ENCODE measurements around the gene MRGPRF. TPM values are rescaled to one million over a fixed set of nuclear protein-coding genes. Genes with fewer than 3 reads are reported as not detected.

Gene MRGPRF
- total RNA-seq, 2 donors from 2014 or later, result 3.7 to 4.7 TPM

DNA sequence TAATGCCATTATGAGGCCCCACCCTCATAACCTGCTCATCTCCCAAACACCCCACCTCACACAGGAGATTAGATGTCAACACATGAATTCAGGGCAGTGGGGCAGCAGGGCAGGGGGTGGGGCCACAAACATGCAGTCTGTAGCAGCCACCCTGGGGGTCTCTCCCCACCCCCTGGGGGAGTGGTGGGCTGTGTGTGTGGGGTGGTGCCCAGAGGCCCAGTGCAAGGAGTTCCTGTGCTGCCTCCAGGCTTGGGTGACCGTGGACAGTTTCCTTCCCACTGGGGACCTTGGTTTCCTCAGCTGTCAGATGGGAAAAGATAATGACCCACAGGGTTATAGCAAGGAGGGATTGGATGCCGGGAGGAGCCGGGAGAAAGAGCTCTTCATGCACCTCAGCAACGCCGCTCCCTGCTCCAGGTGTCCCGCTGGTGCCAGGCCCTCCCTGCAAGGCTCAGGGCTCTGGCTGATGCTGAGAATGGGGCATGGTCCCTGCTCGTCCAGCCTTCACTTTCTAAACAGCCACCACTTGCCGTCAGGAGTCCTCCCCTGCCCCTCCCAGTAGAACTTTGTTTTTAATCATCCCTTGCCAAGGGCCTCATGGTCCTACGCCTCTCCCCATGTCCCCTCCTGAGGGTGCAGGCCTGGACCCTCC is 2.0 kb upstream of the MRGPRF start:
- Mint-ChIP-seq H3K27me3 (ENCODE audit: insufficient read depth) (peaks cover 12% of the 10 kb centered on the region), H3K4me3 (no peak overlapping the region), H3K27ac (no peak overlapping the region), H3K4me1 (peaks cover 23% of the 10 kb centered on the region), H3K36me3 (ENCODE audit: low read depth) (no peaks in the 10 kb centered on the region), H3K9me3 (no peaks in the 10 kb centered on the region)
- Histone ChIP-seq H3K27me3 (ENCODE audit: control insufficient read depth, insufficient read depth, low read length, poor library complexity, severe bottlenecking) (no peaks in the 10 kb centered on the region), H3K4me3 (ENCODE audit: low read length) (no peak overlapping the region), H3K36me3 (ENCODE audit: control insufficient read depth, insufficient read depth, low read length) (no peaks in the 10 kb centered on the region), H3K9ac (ENCODE audit: extremely low read depth, low read length, poor library complexity, severe bottlenecking) (no peak overlapping the region), H3K4me1 (ENCODE audit: control insufficient read depth, insufficient read depth, low read length) (peaks cover 19% of the 10 kb centered on the region), H3K27ac (ENCODE audit: low read depth, low read length) (no peak overlapping the region), H3K9me3 (ENCODE audit: control insufficient read depth, low read length) (no peaks in the 10 kb centered on the region)
- WGBS, 2 experiments (ENCODE audit: insufficient coverage in 1 of 2, insufficient read length in 1 of 2), result 84 to 87% methylated on average over 6 to 9 of the region's 9 CpGs
- TF ChIP-seq, protein P1, sequence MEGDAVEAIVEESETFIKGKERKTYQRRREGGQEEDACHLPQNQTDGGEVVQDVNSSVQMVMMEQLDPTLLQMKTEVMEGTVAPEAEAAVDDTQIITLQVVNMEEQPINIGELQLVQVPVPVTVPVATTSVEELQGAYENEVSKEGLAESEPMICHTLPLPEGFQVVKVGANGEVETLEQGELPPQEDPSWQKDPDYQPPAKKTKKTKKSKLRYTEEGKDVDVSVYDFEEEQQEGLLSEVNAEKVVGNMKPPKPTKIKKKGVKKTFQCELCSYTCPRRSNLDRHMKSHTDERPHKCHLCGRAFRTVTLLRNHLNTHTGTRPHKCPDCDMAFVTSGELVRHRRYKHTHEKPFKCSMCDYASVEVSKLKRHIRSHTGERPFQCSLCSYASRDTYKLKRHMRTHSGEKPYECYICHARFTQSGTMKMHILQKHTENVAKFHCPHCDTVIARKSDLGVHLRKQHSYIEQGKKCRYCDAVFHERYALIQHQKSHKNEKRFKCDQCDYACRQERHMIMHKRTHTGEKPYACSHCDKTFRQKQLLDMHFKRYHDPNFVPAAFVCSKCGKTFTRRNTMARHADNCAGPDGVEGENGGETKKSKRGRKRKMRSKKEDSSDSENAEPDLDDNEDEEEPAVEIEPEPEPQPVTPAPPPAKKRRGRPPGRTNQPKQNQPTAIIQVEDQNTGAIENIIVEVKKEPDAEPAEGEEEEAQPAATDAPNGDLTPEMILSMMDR (conservative IDR thresholded peaks at IDR 0.05), result no peak
- no peak for DNase-seq

DNA sequence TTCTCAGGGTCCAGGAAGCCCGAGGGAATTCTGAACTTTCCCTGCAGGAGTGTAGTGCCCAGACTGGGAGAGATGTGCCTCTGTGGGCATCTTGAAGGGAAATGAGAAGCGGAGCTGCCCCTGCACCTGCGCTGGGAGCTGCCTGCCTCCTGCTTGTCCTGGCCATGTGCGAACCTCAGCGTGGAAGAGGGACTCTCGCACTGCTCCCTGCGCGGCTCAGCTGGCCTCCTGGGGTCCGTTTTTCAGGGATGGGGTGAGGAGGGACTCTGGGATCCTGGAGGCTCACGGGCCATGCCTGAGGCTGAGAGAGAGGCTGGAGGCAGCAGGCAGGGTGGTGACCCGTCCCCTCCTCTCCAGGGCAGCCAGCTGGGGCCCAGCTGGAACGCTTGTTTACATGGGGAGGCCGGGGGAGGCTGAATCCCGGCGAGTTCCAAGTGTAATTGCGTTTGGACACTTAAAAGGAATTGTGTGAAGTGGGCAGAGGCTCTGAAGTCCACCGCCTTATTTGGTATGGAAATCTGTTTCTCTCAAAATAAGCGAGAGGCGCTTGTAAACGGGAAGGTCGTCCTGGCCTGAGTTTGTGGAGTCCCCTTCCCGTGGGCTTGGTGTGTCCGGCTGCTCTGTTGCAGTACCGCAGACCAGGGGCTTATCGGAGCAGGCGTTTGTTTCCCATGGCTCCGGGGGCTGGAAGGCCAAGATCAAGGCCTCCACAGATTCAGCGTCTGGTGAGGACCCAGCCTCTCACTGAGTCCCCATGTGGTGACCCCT is 1.2 kb upstream of the MRGPRF start:
- peaks cover 19% of the 10 kb centered on the region for H3K4me1 ChIP-seq (ENCODE audit: control insufficient read depth, insufficient read depth, low read length)
- no peaks in the 10 kb centered on the region for H3K27me3 ChIP-seq (ENCODE audit: control insufficient read depth, insufficient read depth, low read length, poor library complexity, severe bottlenecking)
- peak; percentile 72 for DNase-seq
- H3K4me3 ChIP-seq (ENCODE audit: low read length), result no peak overlapping the region
- no peak overlapping the region for H3K27ac ChIP-seq (ENCODE audit: low read depth, low read length)
- peak overlapping the region; percentile 48 for H3K4me3 Mint-ChIP-seq
- peaks cover 13% of the 10 kb centered on the region for H3K27me3 Mint-ChIP-seq (ENCODE audit: insufficient read depth)
- H3K9me3 ChIP-seq (ENCODE audit: control insufficient read depth, low read length), result no peaks in the 10 kb centered on the region
- no peaks in the 10 kb centered on the region for H3K9me3 Mint-ChIP-seq
- 45 to 58% methylated on average over 20 to 28 of the region's 28 CpGs for WGBS, 2 experiments (ENCODE audit: insufficient coverage in 1 of 2, insufficient read length in 1 of 2)
- TF ChIP-seq, protein P1 (conservative IDR thresholded peaks at IDR 0.05), result no peak
- no peak overlapping the region for H3K9ac ChIP-seq (ENCODE audit: extremely low read depth, low read length, poor library complexity, severe bottlenecking)
- peaks cover 23% of the 10 kb centered on the region for H3K4me1 Mint-ChIP-seq
- H3K27ac Mint-ChIP-seq, result no peak overlapping the region
- no peaks in the 10 kb centered on the region for H3K36me3 ChIP-seq (ENCODE audit: control insufficient read depth, insufficient read depth, low read length)
- no peaks in the 10 kb centered on the region for H3K36me3 Mint-ChIP-seq (ENCODE audit: low read depth)

DNA sequence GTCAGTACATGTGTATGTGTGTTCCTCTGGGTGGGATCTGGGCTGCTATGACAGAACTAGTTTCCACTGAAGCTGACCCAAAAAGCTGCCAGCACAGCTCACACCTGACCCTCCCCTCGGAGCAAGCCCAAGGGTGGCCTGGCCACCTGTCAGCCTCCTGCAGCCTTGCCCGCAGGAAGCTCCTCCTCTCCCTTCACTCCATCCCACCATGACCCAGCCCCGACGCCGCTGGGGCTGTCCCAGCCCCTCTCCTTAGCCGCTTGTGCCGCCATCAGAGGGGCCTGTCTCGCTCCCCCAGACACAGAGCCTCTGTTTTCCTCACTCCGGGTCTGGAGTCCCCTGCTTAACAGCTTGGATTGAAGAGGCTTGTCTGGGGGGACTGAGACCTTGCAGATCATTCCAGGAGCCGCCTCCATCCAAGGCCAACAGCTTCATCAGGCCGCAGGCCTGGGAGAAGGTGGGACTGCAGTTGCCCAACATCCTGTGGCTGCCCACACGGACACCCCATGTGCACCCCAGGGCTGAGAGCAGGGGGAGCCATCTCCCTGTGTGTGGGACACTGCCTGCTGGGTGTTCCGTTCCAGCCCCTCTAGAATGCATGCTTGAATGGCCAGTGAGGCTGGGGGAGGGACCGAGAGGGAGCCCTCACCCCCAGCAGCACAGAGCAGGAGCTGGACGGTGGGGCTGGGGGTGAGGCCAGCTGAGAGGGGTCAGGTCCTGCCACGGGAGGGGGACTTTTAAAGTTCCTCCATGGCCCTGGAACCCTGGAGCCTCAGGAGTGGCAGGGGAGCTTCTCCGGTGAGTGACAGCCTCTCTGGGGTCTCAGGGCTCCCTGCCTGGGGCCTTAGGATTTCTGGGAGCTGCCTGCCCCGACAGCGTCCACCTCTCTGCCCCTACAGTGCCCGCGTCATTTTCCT is 696 bp downstream of the MRGPRF start:
- peak; percentile 73 for DNase-seq
- Histone ChIP-seq H3K9me3 (ENCODE audit: control insufficient read depth, low read length) (no peaks in the 10 kb centered on the region), H3K4me1 (ENCODE audit: control insufficient read depth, insufficient read depth, low read length) (peaks cover 19% of the 10 kb centered on the region), H3K4me3 (ENCODE audit: low read length) (peak overlapping the region; percentile 71), H3K27ac (ENCODE audit: low read depth, low read length) (no peak overlapping the region), H3K27me3 (ENCODE audit: control insufficient read depth, insufficient read depth, low read length, poor library complexity, severe bottlenecking) (no peaks in the 10 kb centered on the region), H3K36me3 (ENCODE audit: control insufficient read depth, insufficient read depth, low read length) (no peaks in the 10 kb centered on the region), H3K9ac (ENCODE audit: extremely low read depth, low read length, poor library complexity, severe bottlenecking) (peak overlapping the region; percentile 15)
- WGBS, 2 experiments (ENCODE audit: insufficient coverage in 1 of 2, insufficient read length in 1 of 2), result 60% methylated on average over 3 to 21 of the region's 21 CpGs
- Mint-ChIP-seq H3K4me1 (peaks cover 34% of the 10 kb centered on the region), H3K27me3 (ENCODE audit: insufficient read depth) (peaks cover 15% of the 10 kb centered on the region), H3K4me3 (peak overlapping the region; percentile 48), H3K36me3 (ENCODE audit: low read depth) (no peaks in the 10 kb centered on the region), H3K27ac (no peak overlapping the region), H3K9me3 (no peaks in the 10 kb centered on the region)
- TF ChIP-seq, protein P1 (conservative IDR thresholded peaks at IDR 0.05), result no peak

Data from endodermal cell (in vitro differentiated cells).